HL-60/S4 treated with phorbol 12-myristate 13-acetate at 8.2 ng/mL for 4 days and 3 days (cell line): ENCODE measurements around the gene SEC14L2.
"Not testable (repeated sequence)": the region's sequence is repeated elsewhere in the genome, so short reads cannot be mapped to it uniquely, and the experiment has no call there.

ENCODE experiments used
- in situ Hi-C: fragments of 300-500 bp; cut with MboI; formaldehyde crosslinking; loops from 2 replicates; pipeline ENCODE4 v1.15.0; 2022; ENCODE audit warnings: low sequenced_read_pairs

Gene SEC14L2

DNA sequence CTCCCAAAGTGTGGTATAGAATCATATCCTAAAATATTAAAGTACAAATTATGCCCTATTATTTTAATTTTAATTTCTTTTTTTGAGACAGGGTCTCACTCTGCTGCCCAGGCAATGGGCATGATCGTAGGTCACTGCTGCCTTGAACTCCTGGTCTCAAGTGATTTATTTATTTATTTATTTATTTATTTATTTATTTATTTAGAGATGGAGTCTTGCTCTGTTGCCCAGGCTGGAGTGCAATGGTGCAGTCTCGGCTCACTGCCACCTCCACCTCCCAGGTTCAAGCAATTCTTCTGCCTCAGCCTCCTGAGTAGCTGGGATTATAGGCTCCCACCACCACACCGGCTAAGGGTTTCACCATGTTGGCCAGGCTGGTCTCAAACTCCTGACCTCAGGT lies 4.2 kb downstream of the SEC14L2 start:
- in situ Hi-C loops = not testable (repeated sequence)

DNA sequence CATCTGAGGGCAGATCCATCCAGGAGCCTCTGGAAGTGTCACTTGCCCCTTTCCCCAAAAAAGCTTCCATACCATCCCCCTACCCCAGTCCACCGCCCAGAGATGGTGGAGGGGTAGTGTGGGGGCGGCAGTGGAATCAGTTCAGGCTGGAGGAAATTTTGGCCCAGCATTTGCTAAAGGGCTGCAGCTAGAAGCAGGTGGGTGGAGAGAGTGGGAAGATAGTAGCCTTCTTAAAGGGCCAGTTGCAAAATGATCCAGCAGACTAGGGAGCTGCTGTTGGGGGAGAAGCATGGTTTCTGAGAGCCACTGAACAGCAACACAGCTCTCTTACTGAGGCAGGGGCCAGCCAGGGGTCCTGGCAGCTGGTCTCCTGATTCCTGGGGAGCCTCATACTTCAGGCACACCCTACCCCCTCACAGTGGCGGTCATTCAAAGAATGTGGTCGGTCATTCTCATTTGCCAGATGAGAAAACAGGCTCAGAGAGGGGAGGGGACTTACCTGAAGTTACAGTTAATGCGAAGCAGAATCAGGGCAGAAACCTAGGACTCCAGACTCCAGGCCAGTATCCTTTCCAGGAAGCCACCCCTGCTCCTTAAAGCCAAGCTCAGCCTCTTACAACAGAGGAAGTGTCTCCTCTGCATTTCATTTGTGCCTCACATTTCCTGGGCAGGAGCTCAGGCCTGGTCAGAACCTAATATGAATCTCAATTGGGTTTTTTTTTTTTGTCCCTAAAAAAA lies 5.4 kb downstream of the SEC14L2 start:
- in situ Hi-C loops = no loop called here

- in situ Hi-C loops = not testable (repeated sequence)
Observed at GRCh38 chr22:30402766-30403104, 5.9 kb downstream of the SEC14L2 start.

- in situ Hi-C loops = no loop called here
Observed at GRCh38 chr22:30404307-30404706, 7.5 kb downstream of the SEC14L2 start.

- in situ Hi-C loops = no loop called here
Observed at GRCh38 chr22:30405731-30406130, 8.9 kb downstream of the SEC14L2 start.

GRCh38 chr22:30406400-30406799 lies 9.6 kb downstream of the SEC14L2 start:
- in situ Hi-C loops = no loop called here

DNA sequence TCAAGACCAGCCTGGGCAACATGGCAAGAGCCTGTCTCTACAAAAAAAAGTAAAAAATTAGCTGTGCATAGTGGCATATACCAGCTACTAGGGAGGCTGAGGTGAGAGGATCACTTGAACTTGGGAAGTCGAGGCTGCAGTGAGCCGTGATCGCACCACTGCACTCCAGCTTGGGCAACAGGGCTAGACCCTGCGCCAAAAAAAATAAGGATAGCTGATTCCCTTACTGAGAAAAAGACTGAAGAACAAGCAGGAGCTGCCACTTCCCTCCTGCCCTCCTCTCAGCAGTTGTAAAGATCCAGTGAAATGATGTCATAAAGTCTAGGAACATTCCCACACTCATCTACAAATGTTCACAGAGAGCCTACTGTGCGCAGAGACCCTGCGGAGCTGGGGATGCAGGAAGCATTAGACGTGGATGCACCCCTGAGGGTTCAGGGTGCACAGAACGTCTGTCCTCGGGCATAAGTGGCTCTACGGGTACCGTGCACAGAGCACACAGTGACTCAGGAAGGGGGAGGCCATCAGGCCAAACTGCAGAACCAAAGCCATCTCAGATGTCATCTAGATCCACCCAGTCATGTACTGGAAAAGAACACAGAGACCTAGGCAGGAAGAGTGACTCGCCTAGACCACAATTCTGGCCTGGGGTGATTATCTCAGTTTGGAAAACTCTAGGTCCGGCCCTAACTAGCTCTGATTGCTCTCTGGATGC lies 11.7 kb downstream of the SEC14L2 start:
- in situ Hi-C loops = no loop called here

GRCh38 chr22:30411780-30412179 lies 15.0 kb downstream of the SEC14L2 start:
- in situ Hi-C loops = no loop called here

DNA sequence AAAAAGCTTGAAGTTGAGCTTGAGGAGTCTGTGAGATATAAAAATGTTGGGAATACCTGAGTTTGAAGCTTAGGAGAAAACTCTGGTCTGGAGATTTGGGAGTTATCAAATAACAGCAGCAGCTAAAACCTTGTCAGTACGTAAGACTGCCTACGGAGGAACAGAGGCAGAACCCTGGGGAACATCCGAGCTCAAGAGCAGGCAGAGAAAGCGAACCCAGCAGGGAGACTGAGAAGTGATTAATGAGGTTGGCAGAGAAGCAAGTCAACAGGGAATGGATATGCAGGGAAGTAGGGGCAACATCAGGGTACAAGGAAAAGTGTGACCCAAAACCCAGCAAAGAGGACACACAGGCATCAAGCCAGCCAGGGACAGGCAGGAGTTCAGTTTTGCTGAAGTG lies 16.2 kb downstream of the SEC14L2 start:
- in situ Hi-C loops = no loop called here

DNA sequence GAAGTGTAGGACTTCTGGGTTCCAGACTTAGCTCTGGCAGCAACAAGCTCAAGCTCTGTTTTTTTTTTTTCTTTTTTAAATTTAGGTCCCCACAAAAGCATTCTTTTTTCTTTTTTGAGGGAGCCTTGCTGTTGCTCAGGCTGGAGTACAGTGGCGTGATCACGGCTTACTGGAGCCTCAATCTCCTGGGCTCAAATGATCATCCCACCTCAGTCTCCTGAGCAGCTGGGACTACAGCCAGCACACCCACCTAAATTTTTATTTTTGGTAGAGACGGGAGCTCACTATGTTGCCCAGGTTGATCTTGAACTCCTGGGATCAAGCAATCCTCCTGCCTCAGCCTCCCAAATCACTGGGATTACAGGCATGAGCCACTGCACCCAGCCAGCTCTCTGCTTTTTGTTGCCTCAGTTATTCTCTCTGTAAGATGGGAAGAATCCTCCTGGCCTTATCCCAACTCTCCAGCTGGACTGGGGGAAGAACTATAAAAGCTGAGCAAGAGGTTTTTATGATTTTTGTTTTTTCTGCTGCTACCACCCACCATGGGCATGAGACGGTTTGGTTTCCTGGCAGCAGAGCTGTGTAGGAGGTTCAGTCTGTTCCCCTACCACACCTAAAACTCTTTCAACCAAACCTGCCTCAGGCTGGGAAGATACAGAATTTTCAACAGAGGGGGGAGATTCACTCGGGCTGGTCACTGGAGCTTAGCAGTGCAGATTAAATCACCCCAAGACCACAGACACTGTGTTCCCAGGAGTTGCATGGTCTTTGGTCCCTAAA lies 17.1 kb downstream of the SEC14L2 start:
- in situ Hi-C loops = no loop called here

DNA sequence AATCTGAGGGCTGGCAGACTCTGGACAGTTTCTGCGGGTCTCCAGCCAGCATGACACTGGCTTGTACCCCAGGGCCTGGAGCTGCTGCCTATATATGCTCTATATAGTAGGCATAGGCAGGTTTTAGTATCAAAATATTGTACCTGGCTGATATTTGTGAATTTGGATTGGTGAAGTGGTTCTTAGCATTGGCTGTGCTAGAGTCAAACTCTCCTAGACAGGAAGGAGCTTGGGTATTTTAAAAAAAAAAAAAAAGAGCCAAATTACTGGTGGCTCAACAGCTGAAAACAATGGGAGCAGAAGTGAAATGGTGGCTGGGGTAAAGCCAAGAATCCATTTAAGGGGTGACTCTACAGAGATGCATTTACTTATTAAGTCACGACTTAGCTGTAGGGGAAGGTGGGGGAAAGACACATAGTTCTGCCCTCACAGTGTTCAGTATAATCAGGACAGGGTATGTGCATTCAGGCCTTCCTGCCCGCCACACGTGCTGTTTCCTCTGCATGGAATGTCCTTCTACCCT lies 17.8 kb downstream of the SEC14L2 start:
- in situ Hi-C loops = no loop called here

DNA sequence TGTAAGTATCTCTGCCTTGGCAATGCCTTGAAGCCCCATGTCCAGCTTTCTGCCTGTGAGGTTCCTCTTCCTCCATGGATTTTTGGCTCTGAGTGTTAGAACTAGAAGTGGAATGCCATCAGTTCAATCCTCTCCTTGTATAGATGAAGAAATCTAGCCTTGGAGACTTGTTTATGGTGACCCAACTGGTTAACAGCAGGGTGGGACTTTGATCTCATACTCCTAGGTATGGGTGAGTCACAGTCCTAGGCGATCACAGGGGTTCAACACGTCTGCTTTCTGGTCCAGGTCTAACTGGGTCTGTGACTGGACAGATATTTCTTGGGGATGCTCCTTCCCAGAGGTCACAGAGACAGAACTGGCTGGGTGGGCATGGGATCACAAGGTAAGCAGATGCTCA lies 19.6 kb downstream of the SEC14L2 start:
- in situ Hi-C loops = no loop called here

DNA sequence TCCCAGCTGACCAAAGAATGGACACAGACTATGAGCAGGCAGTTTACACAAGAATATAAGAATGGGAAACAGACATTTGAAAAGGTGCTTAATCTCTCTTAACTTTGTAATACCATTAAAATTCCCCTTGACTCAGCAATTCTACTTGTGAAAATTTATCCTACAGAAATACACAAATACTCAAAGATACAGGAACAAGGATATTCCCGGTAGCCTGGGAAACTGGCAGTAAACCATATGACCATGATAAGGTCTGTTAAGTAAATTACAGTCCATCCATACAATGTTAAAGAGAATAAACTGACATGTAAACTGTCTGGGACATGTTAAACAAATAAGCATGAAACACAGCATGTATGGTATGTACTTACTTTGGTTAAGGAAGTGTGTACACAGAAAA lies 20.0 kb downstream of the SEC14L2 start:
- in situ Hi-C loops = no loop called here

DNA sequence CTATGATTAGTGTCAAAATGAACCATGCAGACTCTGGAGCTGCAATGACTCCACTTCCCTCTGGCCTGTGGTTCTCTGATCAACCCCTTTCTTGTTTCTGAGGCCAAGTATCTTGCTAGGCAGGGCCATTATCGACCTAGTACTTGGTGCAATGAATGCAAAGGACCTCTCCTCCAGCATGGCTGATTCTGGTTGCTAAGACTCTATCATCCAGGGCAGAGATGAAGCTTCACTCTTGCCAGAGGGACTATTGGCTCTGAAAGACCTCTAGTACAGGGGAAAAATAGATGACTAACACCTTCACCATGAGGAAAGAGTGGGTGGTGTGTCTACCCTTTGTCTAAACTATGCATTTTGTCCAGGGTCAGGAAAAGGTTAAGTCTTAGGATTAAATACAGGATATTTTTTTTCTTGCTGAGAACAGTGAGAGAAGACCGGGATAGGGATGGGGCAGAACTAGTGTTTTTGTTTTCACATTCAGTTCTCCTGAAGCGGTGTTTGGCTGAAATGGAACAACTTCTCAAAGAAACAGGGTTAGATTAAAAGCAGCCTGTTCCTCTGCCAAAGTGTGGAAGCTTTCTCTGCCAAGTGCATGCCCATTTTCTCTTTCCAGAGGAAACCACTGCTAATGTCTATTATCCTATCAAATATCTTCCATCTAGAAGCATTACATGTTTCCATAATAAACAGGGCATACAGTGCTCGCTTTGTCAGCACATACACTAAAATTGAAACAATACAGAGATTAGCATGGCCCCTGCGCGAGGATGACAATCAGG lies 23.7 kb downstream of the SEC14L2 start:
- in situ Hi-C loops = no loop called here

GRCh38 chr22:30421695-30422480 lies 25.1 kb downstream of the SEC14L2 start:
- in situ Hi-C loops = no loop called here

DNA sequence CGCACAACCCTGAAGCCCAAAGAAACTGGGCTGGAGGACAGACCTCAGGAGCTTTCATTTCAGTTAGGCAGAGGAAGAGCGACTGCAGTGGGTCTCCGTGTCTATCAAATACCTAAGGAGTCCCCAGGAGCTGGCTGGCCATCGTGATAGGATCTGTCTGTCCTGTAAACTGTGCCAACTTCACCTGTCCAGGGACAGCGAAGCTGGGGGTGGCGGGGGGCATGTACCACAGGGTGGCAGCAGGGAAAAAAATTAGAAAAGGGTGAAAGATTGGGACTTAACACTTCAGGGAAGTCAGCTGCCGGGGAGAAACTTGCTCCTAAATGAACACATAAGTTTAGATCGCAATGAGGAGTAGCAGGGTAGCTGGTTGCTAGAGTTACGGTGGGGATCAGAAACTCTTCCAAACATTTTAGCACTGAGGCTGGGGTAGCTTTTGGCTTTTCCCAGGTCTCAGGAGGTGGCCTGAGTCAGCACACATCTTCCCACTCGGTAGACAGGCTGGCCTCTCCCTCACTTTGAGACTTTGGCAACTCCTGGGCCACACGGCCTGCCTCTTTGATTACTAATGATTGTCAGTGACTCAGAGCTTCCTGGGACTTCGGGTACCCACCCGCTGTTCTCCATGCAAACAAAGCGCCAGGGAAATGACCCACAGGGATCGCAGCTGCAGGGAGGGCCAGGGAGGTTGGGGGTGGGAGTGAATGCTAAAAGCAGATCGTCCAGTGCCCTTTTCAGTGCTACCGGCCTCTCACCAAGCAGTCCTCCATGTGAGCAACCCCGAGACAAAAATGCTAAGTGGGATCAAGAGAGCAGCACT lies 25.9 kb downstream of the SEC14L2 start:
- in situ Hi-C loops = no loop called here

DNA sequence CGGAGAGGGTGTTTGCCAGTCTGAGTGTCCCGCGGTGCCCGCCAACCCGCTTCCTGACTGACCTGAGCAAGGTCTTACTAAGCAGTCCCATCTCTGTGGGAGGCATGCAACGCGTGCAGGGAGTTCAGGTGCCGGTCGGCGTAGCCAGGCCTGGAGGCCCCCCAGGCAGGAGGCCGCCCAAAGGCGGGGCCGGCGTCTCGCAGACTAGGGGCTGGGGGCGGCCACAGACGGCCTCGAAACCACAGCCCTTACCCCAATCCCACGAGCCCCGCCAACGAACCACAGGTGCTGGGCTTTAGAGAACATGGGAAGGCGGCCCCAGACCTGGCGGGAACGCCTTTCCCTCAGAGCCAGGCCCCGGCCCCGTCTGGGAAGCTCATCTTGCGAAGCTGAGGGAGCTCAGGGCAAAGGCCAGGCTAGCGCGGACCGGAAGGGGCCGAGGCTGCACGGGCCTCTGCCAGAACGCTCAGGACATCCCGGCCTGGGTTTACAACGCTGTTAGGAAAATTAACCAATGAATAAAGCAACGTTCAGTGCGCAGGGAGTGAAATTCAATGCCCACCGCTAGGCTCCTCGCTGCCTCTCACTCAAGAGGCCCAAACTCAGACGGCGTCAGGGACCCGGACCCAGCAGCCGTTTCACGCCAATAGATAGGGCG lies 26.6 kb downstream of the SEC14L2 start:
- in situ Hi-C loops = no loop called here

DNA sequence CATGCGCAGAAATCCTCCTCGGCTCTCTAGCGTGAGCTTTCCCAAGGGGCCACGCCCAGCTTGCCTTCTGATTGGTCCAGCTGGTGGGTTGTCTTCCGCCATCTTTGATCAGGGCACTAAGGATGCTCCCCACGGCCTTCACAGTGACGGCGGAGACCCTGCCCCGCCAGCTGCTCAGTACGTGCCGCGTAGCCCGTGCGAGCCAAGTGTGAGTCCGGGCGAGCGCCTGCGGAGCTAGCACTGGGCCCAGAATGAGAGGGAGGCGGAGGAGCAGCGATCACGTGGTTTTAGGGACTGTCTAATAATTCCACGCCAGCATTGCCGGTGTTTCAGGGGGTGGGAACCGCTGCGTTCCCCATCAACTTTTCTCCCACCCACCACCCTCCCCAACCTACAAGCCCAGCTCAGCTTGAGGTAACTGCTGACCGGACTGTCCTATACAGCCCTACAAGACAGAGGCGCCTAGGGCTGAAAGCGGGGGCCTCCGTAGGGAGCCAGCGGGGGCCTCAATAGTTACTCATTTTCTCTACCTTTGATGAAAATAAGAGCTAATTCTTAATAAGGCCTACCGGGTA lies 27.2 kb downstream of the SEC14L2 start:
- in situ Hi-C loops = no loop called here
